TTC549 (cell line): Measurements from ENCODE around the gene PTPRG.

Source experiments
- FAIRE-seq: peaks from 2 replicates; lab custom pipeline; 2012; peaks lifted over from hg19 to GRCh38; lab: Jason Lieb, UNC

PTPRG gene

DNA sequence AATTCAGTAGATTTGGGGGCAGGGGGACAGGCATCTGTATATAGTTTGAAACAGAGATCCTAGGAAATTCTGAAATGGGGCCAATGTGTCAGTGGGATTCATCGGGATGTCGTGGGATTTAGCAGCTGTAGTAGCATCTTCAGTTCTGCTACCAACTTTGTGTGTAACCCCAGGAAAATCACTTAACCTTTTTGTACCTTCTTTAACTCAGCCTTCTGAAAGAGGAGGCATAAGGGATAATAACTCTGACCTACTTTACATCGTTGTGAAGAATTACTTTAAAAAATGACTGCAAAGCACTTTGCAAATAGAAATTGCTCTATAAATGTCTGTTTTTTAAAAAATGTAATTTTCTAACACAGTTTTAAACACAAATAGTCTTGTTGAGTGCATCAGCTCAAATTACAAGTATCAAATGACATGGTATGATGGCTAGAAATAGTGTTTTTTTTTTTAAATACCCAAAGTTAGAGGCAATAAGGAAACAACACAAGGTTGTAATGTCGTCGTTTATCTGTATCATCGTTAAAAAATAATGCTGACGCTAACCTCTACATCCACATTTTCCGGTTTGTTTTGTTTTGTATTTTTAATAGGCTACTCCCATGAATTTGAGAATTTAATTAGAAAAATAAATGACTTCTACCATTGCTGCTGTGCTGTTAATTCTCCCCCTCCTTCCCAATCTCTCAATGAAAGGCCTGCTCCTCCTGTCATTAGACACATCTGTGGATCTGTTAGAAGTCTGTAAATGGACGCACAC is 338.5 kb downstream of the PTPRG start:
- FAIRE-seq = no peak

DNA sequence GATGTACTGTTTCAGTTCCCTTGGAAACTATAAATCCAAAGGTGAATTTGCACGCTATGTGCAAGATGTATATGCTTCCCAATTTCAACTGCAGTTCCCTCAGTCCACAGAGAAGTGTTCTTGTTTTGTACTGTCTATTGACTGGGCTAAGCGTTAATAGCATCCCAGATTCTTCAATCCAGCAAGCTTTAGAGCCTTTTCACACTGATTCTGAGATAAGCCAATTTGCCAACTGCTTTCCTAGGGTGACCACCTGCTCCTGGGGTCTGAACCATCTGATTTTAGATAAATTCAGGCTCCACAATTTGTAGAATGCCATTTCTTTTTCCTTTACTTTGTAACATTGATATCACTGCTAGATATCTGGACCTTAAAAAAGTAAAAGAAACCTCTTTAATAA is 340.1 kb downstream of the PTPRG start:
- no peak for FAIRE-seq

DNA sequence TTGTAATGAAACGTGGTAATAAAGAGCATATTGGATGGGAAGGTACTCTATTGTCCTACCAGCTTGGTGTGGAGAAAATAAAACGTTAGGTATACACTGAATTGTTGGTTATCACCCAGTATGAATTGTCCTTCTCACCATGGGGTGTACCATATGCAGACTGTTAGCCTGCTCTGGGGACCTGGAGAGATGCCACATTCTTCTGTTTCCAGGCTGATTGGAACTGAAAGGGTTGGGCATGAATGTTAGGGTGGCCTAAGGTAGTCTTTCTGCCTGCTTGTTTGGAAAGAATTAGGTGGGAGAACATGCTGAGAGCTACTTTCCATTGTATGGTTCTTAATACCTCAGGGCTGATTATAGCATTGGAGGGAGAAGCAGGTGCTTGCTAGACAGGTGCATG is 340.6 kb downstream of the PTPRG start:
- FAIRE-seq = no peak

DNA sequence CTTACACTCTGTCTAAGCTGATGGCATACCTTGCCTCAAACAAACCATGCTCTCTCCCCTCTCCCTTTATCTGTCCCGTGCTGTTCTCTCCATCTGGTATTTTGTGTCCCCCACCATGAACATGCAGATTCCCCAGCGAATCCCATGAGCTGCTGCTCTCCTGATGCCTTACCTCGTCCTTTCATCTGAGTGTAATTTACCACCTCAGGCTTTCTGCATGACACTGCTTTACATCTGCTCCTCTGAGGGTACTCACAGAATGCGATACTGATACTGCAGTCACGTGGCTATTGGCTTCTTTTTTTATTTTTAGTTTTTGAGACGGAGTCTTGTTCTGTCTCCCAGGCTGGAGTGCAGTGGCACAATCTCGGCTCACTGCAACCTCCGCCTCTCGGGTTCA is 341.7 kb downstream of the PTPRG start:
- no peak for FAIRE-seq

DNA sequence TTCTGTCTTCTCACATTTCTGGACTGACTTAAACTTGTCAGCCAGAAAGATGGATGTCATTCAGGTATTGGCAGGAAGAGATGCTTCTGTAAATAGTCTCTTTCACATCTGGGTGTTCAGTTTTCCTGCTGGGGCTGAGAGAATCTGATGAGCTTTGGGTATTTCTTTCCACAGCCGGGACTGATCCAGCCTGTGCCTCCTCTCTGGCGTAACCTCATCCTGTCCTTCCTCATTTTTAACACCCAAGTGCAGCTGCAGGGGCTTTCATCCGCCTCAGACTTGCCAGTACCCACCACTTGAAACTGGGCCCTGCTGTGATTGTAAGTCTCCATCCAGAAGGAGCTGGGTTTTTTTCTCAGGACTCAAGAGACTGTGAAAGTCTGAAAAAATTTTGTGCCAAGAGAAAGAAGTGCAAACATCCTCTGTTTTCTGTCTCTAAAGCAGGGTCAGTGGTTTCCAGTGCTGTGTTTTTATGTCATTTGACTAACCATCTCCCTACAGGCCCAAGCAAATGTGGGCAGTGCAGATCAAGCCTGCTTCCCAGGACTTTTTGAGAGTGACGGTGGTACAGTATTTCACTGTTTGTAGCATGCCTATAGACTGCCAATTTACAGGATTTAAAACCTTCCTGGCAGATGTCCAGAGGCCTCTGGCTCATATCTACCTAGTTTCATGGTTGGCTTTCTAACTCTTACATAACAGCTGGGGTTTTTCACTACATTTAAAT is 342.7 kb downstream of the PTPRG start:
- no peak for FAIRE-seq

DNA sequence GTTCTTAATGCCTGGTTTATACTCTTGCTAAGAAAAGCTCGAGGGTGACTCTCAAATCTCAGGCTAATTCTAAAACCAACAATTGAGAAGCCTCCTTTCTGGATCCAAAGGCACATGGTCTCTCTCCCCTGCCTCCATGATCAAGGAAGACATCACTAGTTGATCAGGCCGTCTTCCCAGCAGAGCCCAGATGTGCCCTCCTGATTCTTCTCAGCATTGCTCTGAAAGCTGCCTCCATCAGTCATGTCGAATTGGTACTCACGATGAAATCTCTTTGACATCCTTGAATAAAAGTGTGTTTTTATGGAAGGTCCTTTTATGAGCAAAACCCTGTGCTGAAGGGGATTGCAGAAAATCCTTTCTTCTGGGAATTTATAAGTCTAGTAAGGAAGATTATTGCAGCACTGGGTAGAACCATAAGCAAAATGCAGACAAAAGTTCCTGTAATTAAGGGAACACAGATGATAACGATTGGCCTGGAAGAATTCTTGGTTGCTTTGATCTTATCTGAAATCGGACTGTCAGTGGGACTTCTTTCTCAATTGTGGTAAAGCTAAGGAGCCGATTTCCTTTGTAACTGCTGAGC is 345.9 kb downstream of the PTPRG start:
- FAIRE-seq = no peak

DNA sequence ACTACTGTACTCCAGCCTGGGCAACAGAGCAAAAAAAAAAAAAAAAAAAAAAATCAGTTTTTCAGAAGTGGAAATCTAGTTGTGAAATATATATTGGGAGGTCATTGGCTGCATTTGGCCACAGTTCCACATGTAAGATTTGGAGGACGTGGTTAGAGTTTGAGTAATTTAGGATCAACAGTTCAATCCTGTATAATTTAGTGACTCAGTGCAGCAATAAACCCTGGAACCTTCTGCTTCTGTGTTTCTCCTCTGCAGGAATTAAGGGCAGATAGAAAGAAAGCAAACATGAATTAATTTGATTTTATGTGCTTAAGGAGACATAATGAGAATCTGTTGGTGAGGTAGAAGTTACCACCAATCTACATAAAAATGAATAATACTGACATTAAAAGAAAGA is 347.0 kb downstream of the PTPRG start:
- FAIRE-seq = no peak

DNA sequence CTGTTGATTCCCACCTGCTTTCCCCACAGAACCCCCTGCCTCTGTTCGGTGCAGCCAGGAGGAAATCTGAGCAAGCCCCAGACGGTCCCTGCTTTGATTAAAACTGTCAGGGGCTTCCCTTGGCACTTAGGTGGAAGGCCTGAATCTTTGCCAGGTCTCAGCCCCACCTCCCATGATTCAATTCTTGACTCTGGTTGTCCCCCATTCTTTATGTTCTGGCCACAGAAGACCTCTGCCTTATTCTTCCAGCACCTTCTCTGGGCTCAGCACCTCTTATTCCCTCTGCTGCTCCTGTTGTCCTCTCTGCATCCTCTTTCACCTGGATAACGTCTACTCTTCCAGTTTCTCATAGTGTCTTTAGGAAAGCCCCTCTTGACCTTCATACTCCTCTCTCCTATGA is 349.4 kb downstream of the PTPRG start:
- FAIRE-seq = no peak

DNA sequence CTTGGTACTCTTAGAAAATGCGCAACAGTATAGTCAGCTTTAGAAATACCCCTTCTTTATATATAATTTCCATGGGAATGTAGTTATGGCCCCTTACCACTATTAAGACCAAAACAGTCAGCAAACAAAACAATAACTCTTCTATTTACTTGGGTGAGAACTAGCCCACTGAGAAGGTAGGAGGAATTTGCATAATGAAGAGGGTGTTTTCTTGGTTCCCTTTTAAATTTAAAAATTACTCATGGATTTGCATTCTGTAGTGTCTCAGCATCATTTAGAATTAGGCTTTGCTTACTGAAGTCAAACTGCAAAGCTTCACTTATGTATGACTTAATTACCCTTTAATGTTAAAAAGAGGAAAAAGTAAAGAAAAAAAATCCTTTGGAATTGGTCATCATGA is 350.8 kb downstream of the PTPRG start:
- no peak for FAIRE-seq

DNA sequence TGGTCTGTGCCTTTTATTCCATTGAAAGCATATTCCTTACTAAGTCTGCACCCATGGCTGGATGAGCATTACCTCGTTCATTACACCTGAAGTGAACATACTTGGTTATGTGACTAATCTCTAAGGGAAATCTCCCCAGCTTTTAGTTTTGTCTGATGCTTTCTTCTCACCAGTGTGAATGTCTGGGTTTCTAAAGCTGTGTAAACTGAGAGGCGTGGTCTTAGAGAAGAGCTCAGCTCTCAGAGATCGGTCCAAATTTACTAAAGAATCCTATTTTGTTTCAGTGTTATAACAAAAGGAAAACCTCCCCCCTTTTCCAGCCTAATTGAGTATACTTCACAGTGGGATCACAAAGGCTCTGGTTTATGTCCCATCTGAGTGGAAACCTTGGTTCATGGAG is 352.3 kb downstream of the PTPRG start:
- no peak for FAIRE-seq

DNA sequence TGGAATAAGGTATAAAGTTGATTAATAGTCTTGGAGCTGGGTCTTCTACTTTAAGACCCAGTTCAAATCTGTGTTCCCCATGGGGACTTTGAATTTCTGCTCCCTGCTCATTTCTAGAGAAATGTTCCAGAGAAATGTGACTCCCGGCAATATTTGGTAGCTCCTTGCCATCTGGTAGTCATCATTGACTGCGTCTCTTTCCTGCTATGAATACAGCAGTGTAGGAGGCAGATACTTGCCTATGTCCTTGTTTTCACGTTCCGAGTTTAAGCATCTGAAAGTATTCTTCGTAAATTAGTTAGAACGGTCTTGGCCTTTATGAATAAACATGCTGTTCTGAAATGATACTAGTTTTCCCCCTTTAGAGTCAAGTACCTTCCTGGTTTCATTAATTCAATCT is 352.9 kb downstream of the PTPRG start:
- FAIRE-seq = no peak

DNA sequence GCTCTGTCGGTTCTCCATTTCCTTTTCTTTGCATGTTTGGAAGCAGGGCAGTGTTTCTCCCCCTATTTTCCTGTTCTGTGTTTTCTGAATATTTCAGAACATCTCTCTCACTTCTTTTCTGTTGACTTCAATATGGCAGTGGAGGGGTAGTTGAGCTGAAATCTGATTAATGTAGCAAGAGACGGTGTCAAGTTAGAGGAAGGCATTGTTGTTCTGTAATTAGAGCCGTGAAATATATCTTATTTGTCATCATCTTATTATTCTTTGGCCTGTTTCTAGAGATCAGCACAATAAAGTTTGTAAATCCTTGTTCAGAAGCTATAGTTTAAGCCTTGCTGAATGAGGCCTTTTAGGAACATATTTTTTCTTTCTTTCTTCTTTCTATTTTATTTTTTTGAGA is 353.9 kb downstream of the PTPRG start:
- FAIRE-seq = no peak

DNA sequence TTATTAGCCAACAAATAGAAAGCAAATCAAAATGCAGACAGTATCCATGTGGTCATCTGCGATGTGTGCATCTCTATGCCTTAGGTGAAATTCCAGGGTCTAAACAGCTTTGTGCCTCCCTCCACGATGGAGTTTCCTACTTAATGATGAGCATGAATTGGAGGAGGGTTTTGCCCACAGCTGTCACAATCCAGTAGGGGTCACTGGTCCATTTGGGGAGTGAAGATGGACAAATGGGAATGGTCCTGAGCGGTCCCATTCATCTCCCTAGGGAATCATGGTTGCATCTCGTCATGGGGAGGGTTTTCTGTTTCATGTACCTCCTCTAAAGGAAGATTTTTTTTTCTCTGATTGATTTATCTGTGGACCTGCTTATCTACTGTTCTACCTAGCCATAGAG is 358.0 kb downstream of the PTPRG start:
- no peak for FAIRE-seq

DNA sequence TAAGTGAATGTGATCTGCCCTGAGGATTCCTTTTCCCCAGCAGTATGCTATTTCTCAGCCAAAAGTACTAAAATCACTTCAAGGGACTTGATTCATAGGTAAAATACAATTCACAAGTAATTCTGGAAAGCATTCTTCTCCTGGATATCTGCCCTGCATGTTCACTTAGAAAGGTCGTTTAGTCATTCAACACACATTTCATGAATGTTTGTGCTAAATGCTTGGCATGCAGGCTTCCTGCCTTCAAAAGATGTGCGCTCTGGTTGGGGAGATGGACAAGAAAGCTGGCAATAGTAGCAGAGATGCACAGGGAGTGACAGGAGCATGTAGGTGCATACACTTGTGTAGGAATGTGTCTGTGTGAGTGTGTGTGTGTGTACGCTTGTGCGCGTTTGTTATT is 360.7 kb downstream of the PTPRG start:
- FAIRE-seq = no peak

DNA sequence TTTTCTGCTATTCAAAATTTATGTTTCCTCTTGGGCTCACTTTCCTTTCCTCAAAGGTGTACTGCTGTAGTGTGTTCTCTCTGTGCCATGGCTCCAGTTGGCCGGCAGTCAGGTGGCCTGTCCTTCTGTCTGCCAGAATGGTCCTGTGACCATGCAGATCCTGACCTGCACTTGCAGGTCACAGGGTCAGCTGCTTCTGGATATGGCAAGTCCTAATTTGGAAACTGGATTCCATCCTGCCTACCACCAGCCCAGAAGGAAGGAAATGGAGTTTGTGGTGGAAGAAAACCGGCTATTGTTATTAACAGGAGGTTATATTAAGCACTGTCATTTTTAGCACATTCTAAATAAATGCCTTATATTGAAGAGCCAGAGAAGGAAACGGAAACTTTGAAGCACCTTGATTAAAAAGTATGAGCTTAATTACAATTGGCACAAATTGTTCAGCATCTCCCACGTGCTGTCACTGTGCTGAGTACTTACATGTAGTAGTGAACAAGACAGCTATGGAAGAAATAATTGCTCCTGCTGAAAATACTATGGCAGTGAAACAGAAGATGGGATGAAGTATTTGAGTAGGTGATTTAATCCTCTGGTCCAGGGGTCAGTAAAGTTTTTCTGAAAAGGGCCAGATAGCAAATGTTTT is 362.8 kb downstream of the PTPRG start:
- FAIRE-seq = no peak

DNA sequence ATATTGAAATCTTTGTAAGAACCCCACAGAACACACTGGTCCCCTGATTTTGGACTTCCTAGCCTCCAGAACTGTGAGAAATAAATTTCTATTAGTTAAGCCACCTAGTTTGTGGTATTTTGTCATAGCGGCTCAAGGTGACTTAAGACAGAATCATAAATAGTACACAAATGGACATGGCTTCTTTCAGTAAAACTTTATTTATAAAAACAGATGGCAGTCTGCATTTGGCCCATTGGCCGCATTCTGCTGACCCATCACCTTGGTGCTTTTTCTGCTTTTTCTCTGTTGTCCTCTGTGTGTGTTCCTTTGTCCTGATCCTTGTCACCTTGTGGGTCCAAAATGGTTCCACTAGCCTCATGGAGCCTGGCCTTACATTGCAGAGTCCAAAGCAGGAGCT is 363.6 kb downstream of the PTPRG start:
- no peak for FAIRE-seq

DNA sequence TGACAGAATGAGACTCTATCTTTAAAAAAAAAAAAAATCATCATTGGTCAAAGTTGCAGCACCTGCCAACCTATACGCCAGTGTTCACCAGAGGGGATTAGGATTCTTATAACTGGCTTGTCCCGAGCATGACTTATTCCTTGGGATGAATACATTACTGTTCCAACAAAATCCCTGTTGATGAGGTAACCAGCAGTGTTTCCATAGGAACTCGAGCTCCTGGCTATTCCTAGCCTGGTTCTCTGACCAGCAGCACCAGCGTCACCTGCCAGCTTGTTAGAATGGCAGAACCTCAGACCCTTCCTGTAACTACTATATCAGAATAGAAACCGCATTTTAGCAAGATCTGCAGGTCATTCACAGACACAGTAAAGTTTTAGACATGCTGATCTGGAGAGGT is 364.4 kb downstream of the PTPRG start:
- FAIRE-seq = no peak

DNA sequence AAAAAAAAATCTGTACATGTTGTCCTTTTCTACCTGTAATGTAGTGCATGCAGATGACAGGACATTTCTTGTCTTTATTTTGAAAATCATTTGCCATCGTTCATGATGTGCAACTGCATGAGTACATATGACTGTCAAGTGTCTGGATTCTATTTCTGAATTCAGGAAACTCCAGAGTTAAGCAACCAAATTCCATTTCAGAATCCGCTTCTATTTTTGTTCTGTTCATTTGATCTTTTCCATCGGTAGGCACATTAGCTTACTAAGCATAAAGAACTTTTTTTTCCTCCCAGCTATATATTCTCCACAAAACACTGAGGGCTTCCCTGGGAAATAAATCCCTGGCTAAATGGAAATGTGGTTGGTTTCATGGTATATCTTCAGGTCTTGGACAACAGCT is 365.6 kb downstream of the PTPRG start:
- FAIRE-seq = no peak

DNA sequence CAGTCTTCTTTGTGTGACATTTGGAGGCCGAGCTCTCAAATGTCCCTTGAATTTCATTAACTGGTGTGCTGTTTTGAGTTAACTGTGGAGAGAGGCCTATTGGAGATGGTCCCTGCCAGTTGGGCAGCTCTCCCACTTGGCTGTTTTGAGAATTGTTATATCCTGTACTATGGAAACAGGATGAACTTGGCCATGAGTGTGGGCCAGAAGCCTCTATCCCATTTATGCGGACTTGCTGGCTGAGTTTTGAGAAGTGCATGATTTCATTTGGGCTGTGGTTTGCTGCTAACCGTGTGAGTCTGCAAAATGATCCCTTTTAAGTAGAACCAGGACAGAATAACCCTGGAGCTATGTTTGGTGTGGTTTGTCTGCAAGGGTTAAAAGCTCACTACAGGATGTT is 366.0 kb downstream of the PTPRG start:
- FAIRE-seq = no peak

DNA sequence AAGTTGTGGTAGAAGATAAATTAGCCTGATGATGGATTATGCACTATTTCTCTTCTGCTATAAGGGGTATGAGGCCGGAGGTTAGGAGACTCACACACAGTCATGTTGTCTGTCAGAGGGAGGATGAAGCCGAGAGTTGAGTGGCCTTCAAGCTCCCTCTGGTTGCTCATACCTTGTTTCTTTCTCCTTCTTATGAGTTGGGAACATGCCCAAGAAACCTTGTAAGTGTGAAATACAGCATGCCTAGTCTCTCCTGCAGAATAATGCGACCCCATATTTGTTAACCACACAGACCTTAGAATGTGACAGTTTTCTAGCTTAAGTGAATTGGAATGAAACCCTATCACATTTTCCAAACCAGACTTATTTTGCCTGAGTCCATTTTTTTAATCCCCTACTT is 366.7 kb downstream of the PTPRG start:
- FAIRE-seq = no peak

DNA sequence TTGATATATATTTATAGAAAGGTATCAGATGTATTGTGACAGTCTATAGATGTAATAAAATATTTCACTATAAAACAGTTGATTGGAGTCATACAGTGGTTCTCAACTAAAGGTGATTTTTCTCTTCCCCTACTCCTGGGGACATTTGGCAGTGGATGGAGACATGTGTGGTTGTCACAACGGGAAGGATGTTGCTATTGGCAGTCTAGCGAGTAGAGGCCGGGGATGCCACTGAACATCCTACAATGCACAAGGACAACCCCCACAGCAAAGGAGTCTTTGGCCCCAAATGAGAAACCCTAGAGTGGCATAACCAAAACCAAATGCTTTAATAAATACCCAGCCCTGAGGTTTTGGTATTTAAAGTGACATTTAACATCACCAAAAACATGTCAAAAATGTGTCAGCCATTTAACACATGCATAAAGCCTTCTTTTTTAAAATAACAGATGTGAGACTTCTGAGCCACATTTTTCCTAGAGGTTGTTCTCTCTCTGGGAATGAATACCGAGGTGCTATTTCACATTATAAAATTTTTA is 367.5 kb downstream of the PTPRG start:
- no peak for FAIRE-seq

DNA sequence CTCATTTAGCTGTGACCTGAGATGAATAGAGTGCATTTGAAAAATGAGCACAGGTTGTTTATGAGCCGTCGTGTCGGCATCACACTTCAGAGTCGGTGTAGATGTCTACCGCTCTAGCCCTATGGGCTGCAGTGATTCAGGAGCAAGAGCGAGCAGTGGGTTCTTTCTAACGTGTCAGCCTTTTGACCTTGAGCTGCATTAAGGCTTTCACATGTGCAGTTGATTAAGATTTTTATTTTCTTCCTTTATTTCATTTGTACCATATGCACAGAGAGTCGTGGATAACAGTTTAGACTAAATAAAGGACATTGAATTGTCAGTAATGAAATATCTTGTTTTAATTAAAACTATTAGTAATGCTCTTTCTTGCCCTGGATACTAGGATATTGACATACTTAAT is 368.2 kb downstream of the PTPRG start:
- FAIRE-seq = no peak

DNA sequence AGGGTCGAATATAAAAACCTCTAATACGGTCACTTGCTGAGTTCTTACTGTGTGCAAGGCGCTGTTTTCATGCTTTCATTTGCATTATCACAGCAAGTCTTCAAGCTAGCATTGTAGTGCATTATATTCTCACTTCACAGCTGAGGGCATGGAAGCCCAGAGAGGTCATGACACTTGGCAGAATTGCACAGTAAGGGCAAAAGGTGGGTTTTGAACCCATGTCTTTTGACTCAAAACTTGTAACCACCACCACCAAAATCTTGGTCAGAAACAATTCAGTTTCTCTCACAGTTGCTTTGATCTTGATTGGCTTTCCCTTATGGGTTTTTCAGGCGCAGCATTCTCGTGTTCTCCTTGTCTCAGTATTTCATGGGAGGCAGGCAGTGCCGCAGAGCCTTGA is 371.1 kb downstream of the PTPRG start:
- FAIRE-seq = no peak
